IPS-18a (cell line): ENCODE data around the gene PPP4R4.

Experiments
- H3K27ac ChIP-seq: one replicate; pipeline ENCODE4 v1.5.1; 2013; ENCODE audit warnings: low read length
- H3K27me3 ChIP-seq: one replicate; pipeline ENCODE4 v1.6.1; 2013; ENCODE audit warnings: mild to moderate bottlenecking, low read length; ENCODE audit not compliant: control insufficient read depth, insufficient read depth
- H3K36me3 ChIP-seq: one replicate; pipeline ENCODE4 v1.6.1; 2013; ENCODE audit warnings: low read depth, low read length; ENCODE audit not compliant: control insufficient read depth
- H3K4me1 ChIP-seq: one replicate; pipeline ENCODE4 v1.6.1; 2013; ENCODE audit warnings: low read depth, low read length; ENCODE audit not compliant: control insufficient read depth
- H3K4me3 ChIP-seq: one replicate; pipeline ENCODE4 v1.5.1; 2013; ENCODE audit warnings: low read length
- H3K9ac ChIP-seq: one replicate; pipeline ENCODE4 v1.6.1; 2013; ENCODE audit warnings: mild to moderate bottlenecking, low read length, moderate library complexity
- H3K9me3 ChIP-seq: one replicate; pipeline ENCODE4 v1.6.1; 2013; ENCODE audit warnings: low read depth, low read length; ENCODE audit not compliant: control insufficient read depth

PPP4R4 gene

GRCh38 chr14:94317259-94317658 lies 143.1 kb downstream of the PPP4R4 start:
- Histone ChIP-seq H3K36me3 (no peaks in the 10 kb centered on the region), H3K27ac (no peak overlapping the region), H3K27me3 (no peaks in the 10 kb centered on the region), H3K9me3 (no peaks in the 10 kb centered on the region), H3K9ac (no peak overlapping the region), H3K4me1 (no peaks in the 10 kb centered on the region), H3K4me3 (no peak overlapping the region)

- H3K9me3 ChIP-seq, result no peaks in the 10 kb centered on the region
- no peak overlapping the region for H3K27ac ChIP-seq
- H3K4me3 ChIP-seq, result no peak overlapping the region
- H3K4me1 ChIP-seq, result no peaks in the 10 kb centered on the region
- H3K9ac ChIP-seq, result no peak overlapping the region
- no peaks in the 10 kb centered on the region for H3K27me3 ChIP-seq
- H3K36me3 ChIP-seq, result no peaks in the 10 kb centered on the region
These were observed 146.1 kb downstream of the PPP4R4 start for GRCh38 chr14:94320243-94320642.

- no peaks in the 10 kb centered on the region for H3K9me3 ChIP-seq
- no peaks in the 10 kb centered on the region for H3K27me3 ChIP-seq
- H3K4me1 ChIP-seq, result no peaks in the 10 kb centered on the region
- H3K4me3 ChIP-seq, result no peak overlapping the region
- H3K27ac ChIP-seq, result no peak overlapping the region
- H3K36me3 ChIP-seq, result no peaks in the 10 kb centered on the region
- no peak overlapping the region for H3K9ac ChIP-seq
These were observed 147.5 kb downstream of the PPP4R4 start for GRCh38 chr14:94321421-94322271.

- Histone ChIP-seq H3K4me1 (no peaks in the 10 kb centered on the region), H3K9me3 (no peaks in the 10 kb centered on the region), H3K9ac (no peak within 1 kb of the TSS), H3K27ac (no peak within 1 kb of the TSS), H3K27me3 (no peaks in the 10 kb centered on the region), H3K36me3 (no peaks in the 10 kb centered on the region), H3K4me3 (no peak within 1 kb of the TSS)
These were observed 148.8 kb downstream of the PPP4R4 start, which contains the start of gene SERPINA6 for GRCh38 chr14:94322648-94323570. TSS of gene SERPINA6 (minus strand) at chr14:94323336. CDS start at chr14:94314648, 8,688 bp downstream.

GRCh38 chr14:94328196-94328595 lies 154.1 kb downstream of the PPP4R4 start:
- Histone ChIP-seq H3K4me1 (no peaks in the 10 kb centered on the region), H3K27me3 (no peaks in the 10 kb centered on the region), H3K4me3 (no peak overlapping the region), H3K36me3 (no peaks in the 10 kb centered on the region), H3K27ac (no peak overlapping the region), H3K9ac (no peak overlapping the region), H3K9me3 (no peaks in the 10 kb centered on the region)
